ENCODE data around the gene TFR2.

The TFR2 gene

DNA sequence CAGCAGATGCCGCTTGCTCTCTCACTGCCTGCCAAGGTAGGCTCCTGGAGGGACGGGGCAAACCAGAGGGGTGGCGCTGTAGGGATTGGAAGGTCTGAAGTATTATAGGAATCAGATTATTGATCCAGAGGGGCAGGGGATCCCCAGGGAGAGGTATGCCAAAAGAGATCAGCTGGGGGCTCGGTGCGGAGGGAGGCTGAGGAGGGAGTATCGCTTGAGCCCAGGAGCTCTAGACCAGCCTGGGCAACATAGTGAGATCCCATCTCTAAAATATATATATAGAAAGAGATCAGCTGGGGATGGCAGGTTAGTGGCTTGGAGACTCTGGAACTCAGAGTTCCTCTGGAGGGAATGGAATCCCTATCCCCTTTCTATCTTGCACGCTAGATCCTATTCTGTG is 46.2 kb downstream of the TFR2 start:
- Histone ChIP-seq H3K4me2 (ENCODE audit: low read length) (no peak overlapping the region), H4K8ac (ENCODE audit: low read depth, low read length) (no peak overlapping the region), H3K9me3 (ENCODE audit: insufficient read depth, low read depth, low read length) (no peaks in the 10 kb centered on the region), H3K14ac (ENCODE audit: low read length) (no peak overlapping the region), H3K79me1 (ENCODE audit: low read length) (no peaks in the 10 kb centered on the region), H3K27ac (ENCODE audit: low read depth, low read length) (no peak overlapping the region), H3K79me2 (ENCODE audit: control insufficient read depth, insufficient read depth, low read length, poor library complexity) (no peaks in the 10 kb centered on the region), H3K27me3 (ENCODE audit: insufficient read depth, low read length) (no peaks in the 10 kb centered on the region), H3K18ac (ENCODE audit: low read length) (no peak overlapping the region), H2BK120ac (ENCODE audit: insufficient read depth, low read length, poor library complexity) (no peak overlapping the region), H3K4me1 (ENCODE audit: control insufficient read depth in 1 of 2, insufficient read depth in 2 of 2, low read length in 2 of 2) (no peaks in the 10 kb centered on the region), H3K9ac (ENCODE audit: low read length) (no peak overlapping the region), H3K23ac (ENCODE audit: low read length) (no peak overlapping the region), H2BK12ac (ENCODE audit: low read length) (no peak overlapping the region), H4K91ac (ENCODE audit: low read depth, low read length) (no peak overlapping the region), H3K4me3 (ENCODE audit: low read depth, low read length) (no peak overlapping the region), H4K12ac (ENCODE audit: low read depth, low read length) (no peak overlapping the region), H3K4ac (ENCODE audit: low read depth, low read length) (no peak overlapping the region), H2AFZ (ENCODE audit: insufficient read depth, low read length, poor library complexity) (no peak overlapping the region), H2BK5ac (ENCODE audit: low read depth, low read length, poor library complexity) (no peak overlapping the region), H3K36me3 (ENCODE audit: control insufficient read depth in 1 of 2, insufficient read depth in 2 of 2, low read length in 2 of 2) (no peaks in the 10 kb centered on the region), H2AK5ac (ENCODE audit: low read length) (no peak overlapping the region)
- DNase-seq = no peak
- WGBS (ENCODE audit: extremely low coverage, insufficient coverage, insufficient read length) = no CpG with 5 or more reads among the region's 7 CpGs

DNA sequence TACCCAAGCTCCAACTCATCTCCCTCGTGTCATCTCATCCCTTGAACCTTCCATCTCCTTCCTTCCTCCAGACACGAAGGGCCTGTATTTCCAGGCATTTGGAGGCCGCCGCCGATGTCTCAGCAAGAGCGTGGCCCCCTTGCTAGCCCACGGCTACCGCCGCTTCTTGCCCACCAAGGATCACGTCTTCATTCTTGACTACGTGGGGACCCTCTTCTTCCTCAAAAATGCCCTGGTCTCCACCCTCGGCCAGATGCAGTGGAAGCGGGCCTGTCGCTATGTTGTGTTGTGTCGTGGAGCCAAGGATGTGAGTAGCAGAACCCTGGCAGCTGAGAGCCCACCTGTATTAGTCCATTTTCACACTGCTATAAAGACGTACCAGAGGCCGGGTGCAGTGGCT is 49.8 kb downstream of the TFR2 start:
- H3K27me3 ChIP-seq (ENCODE audit: insufficient read depth, low read length) = no peaks in the 10 kb centered on the region
- H3K23ac ChIP-seq (ENCODE audit: low read length) = no peak overlapping the region
- H4K91ac ChIP-seq (ENCODE audit: low read depth, low read length) = no peak overlapping the region
- H3K4me1 ChIP-seq (ENCODE audit: control insufficient read depth in 1 of 2, insufficient read depth in 2 of 2, low read length in 2 of 2) = peaks cover 0 to 2% of the 10 kb centered on the region in 2 experiments
- H2AFZ ChIP-seq (ENCODE audit: insufficient read depth, low read length, poor library complexity) = no peak overlapping the region
- H4K8ac ChIP-seq (ENCODE audit: low read depth, low read length) = no peak overlapping the region
- no peak overlapping the region for H3K9ac ChIP-seq (ENCODE audit: low read length)
- H3K9me3 ChIP-seq (ENCODE audit: insufficient read depth, low read depth, low read length) = no peaks in the 10 kb centered on the region
- no peak overlapping the region for H3K27ac ChIP-seq (ENCODE audit: low read depth, low read length)
- no peak overlapping the region for H3K4me3 ChIP-seq (ENCODE audit: low read depth, low read length)
- H3K36me3 ChIP-seq (ENCODE audit: control insufficient read depth in 1 of 2, insufficient read depth in 2 of 2, low read length in 2 of 2) = no peaks in the 10 kb centered on the region
- H3K4ac ChIP-seq (ENCODE audit: low read depth, low read length) = no peak overlapping the region
- no peak overlapping the region for H3K4me2 ChIP-seq (ENCODE audit: low read length)
- WGBS (ENCODE audit: extremely low coverage, insufficient coverage, insufficient read length) = no CpG with 5 or more reads among the region's 17 CpGs
- DNase-seq = no peak
- no peaks in the 10 kb centered on the region for H3K79me2 ChIP-seq (ENCODE audit: control insufficient read depth, insufficient read depth, low read length, poor library complexity)
- no peak overlapping the region for H2BK12ac ChIP-seq (ENCODE audit: low read length)
- no peak overlapping the region for H3K14ac ChIP-seq (ENCODE audit: low read length)
- no peak overlapping the region for H2AK5ac ChIP-seq (ENCODE audit: low read length)
- no peak overlapping the region for H2BK120ac ChIP-seq (ENCODE audit: insufficient read depth, low read length, poor library complexity)
- no peak overlapping the region for H4K12ac ChIP-seq (ENCODE audit: low read depth, low read length)
- no peak overlapping the region for H3K18ac ChIP-seq (ENCODE audit: low read length)
- H3K79me1 ChIP-seq (ENCODE audit: low read length) = peaks cover 3% of the 10 kb centered on the region
- H2BK5ac ChIP-seq (ENCODE audit: low read depth, low read length, poor library complexity) = no peak overlapping the region

DNA sequence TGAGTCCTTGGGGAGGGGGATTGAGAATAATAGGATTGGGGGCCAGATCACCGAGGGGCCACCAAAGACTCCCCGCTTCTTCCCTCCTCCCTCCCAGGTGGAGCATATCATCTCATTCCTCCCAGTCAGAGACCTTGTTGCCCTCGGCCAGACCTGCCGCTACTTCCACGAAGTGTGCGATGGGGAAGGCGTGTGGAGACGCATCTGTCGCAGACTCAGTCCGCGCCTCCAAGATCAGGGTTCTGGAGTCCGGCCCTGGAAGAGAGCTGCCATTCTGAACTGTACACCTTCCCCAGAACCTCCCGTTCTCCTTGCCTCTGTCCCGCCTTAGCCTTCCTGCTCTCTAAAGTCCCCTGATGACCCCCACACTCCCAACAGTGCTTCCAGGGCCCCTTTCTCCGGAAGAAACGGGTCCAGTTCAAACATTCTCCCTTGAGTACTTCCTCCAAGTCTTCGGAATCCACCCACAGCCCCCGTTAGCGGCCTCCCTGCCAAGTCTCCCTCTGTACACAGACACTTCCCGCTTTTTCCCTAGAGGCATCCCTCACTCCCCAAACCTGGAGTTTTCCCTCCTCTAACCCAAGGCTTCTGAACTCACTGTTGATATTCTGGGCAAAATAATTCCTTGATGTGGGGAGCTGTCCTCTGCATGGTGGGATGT is 51.1 kb downstream of the TFR2 start:
- H3K27ac ChIP-seq (ENCODE audit: low read depth, low read length) = no peak overlapping the region
- H2AK5ac ChIP-seq (ENCODE audit: low read length) = no peak overlapping the region
- WGBS (ENCODE audit: extremely low coverage, insufficient coverage, insufficient read length) = no CpG with 5 or more reads among the region's 20 CpGs

GRCh38 chr7:100589341-100589947 is 51.9 kb downstream of the TFR2 start:
- Histone ChIP-seq H3K9ac (ENCODE audit: low read length) (no peak overlapping the region), H2AK5ac (ENCODE audit: low read length) (no peak overlapping the region)

More for the DNA sequence above, 51.1 kb downstream of the TFR2 start:
- H3K18ac ChIP-seq (ENCODE audit: low read length) = no peak overlapping the region
- no peaks in the 10 kb centered on the region for H3K9me3 ChIP-seq (ENCODE audit: insufficient read depth, low read depth, low read length)
- no peak overlapping the region for H4K8ac ChIP-seq (ENCODE audit: low read depth, low read length)
- H3K79me1 ChIP-seq (ENCODE audit: low read length) = peaks cover 11% of the 10 kb centered on the region
- no peaks in the 10 kb centered on the region for H3K36me3 ChIP-seq (ENCODE audit: control insufficient read depth in 1 of 2, insufficient read depth in 2 of 2, low read length in 2 of 2)
- H2AFZ ChIP-seq (ENCODE audit: insufficient read depth, low read length, poor library complexity) = no peak overlapping the region
- no peak overlapping the region for H3K14ac ChIP-seq (ENCODE audit: low read length)
- H3K4me2 ChIP-seq (ENCODE audit: low read length) = no peak overlapping the region
- no peak overlapping the region for H4K12ac ChIP-seq (ENCODE audit: low read depth, low read length)
- no peak overlapping the region for H4K91ac ChIP-seq (ENCODE audit: low read depth, low read length)
- H3K4ac ChIP-seq (ENCODE audit: low read depth, low read length) = no peak overlapping the region
- peak overlapping the region; percentile 21 for H3K9ac ChIP-seq (ENCODE audit: low read length)
- no peak overlapping the region for H3K23ac ChIP-seq (ENCODE audit: low read length)
- DNase-seq = no peak
- no peaks in the 10 kb centered on the region for H3K27me3 ChIP-seq (ENCODE audit: insufficient read depth, low read length)
- H3K4me1 ChIP-seq (ENCODE audit: control insufficient read depth in 1 of 2, insufficient read depth in 2 of 2, low read length in 2 of 2) = peaks cover 0 to 2% of the 10 kb centered on the region in 2 experiments
- no peak overlapping the region for H2BK12ac ChIP-seq (ENCODE audit: low read length)
- no peak overlapping the region for H2BK120ac ChIP-seq (ENCODE audit: insufficient read depth, low read length, poor library complexity)
- H3K4me3 ChIP-seq (ENCODE audit: low read depth, low read length) = no peak overlapping the region
- no peak overlapping the region for H2BK5ac ChIP-seq (ENCODE audit: low read depth, low read length, poor library complexity)
- H3K79me2 ChIP-seq (ENCODE audit: control insufficient read depth, insufficient read depth, low read length, poor library complexity) = peaks cover 2% of the 10 kb centered on the region

More at GRCh38 chr7:100589341-100589947, 51.9 kb downstream of the TFR2 start:
- Histone ChIP-seq H2AFZ (ENCODE audit: insufficient read depth, low read length, poor library complexity) (no peak overlapping the region), H3K4me1 (ENCODE audit: control insufficient read depth in 1 of 2, insufficient read depth in 2 of 2, low read length in 2 of 2) (peaks cover 2 to 8% of the 10 kb centered on the region in 2 experiments), H2BK12ac (ENCODE audit: low read length) (no peak overlapping the region), H3K18ac (ENCODE audit: low read length) (no peak overlapping the region), H4K8ac (ENCODE audit: low read depth, low read length) (no peak overlapping the region), H3K4ac (ENCODE audit: low read depth, low read length) (no peak overlapping the region), H3K9me3 (ENCODE audit: insufficient read depth, low read depth, low read length) (no peaks in the 10 kb centered on the region), H3K79me1 (ENCODE audit: low read length) (peaks cover 14% of the 10 kb centered on the region), H3K36me3 (ENCODE audit: control insufficient read depth in 1 of 2, insufficient read depth in 2 of 2, low read length in 2 of 2) (no peaks in the 10 kb centered on the region), H4K12ac (ENCODE audit: low read depth, low read length) (no peak overlapping the region), H2BK5ac (ENCODE audit: low read depth, low read length, poor library complexity) (no peak overlapping the region), H4K91ac (ENCODE audit: low read depth, low read length) (no peak overlapping the region), H3K4me2 (ENCODE audit: low read length) (no peak overlapping the region), H3K27ac (ENCODE audit: low read depth, low read length) (no peak overlapping the region), H3K79me2 (ENCODE audit: control insufficient read depth, insufficient read depth, low read length, poor library complexity) (peaks cover 2% of the 10 kb centered on the region), H3K27me3 (ENCODE audit: insufficient read depth, low read length) (no peaks in the 10 kb centered on the region), H2BK120ac (ENCODE audit: insufficient read depth, low read length, poor library complexity) (no peak overlapping the region), H3K23ac (ENCODE audit: low read length) (no peak overlapping the region), H3K14ac (ENCODE audit: low read length) (no peak overlapping the region), H3K4me3 (ENCODE audit: low read depth, low read length) (no peak overlapping the region)
- no peak for DNase-seq
- no CpG with 5 or more reads among the region's 7 CpGs for WGBS (ENCODE audit: extremely low coverage, insufficient coverage, insufficient read length)

All from trophoblast cell (in vitro differentiated cells and primary cell).